B cell (primary cell): ENCODE data around the gene LAMC3. TPM values are rescaled to one million over a fixed set of nuclear protein-coding genes. Genes with fewer than 3 reads are reported as not detected.
A peak's percentile ranks its signal among the peaks of the same experiment; 100 is the strongest.

ENCODE experiments used
- ATAC-seq: fragments of 200-7000 bp; cut with Tn5 transposase; one replicate; pipeline ENCODE4 v1.10.0; 2021; ENCODE audit warnings: low read depth, mild to moderate bottlenecking, moderate number of reproducible peaks, moderate library complexity
- CTCF ChIA-PET: fragments of 350-600 bp; sonication (Branson Sonifier 250); formaldehyde crosslinking; loops from one replicate; lab custom pipeline; 2021; ENCODE audit warnings: antibody characterized with exemption, inconsistent platforms; lab: Charles Lee
- POLR2A ChIA-PET: fragments of 350-600 bp; sonication (Branson Sonifier 250); formaldehyde crosslinking; loops from one replicate; lab custom pipeline; 2021; ENCODE audit warnings: antibody characterized with exemption; lab: Charles Lee
- DNase-seq: peaks from one replicate; pipeline ENCODE4 v3.0.0; 2013
- H2AFZ ChIP-seq: 2 replicates; pipeline ENCODE4 v1.6.1; 2012; ENCODE audit warnings: mild to moderate bottlenecking, low read depth, low read length; ENCODE audit not compliant: insufficient read depth, poor library complexity, severe bottlenecking
- H3K27ac ChIP-seq, 2 donors: 1 replicate in 1 of 2; 2 replicates in 1 of 2; pipeline ENCODE4 v1.5.1; 2012 to 2013; ENCODE audit warnings: low read length in 2 of 2, mild to moderate bottlenecking in 2 of 2, moderate library complexity in 1 of 2
- H3K27me3 ChIP-seq, 4 experiments: fragments of 200-600 bp in 1 of 4; sonication (generic) in 1 of 4; replicated peaks in 1 of 4; 1 replicate in 2 of 4; 2 replicates in 2 of 4; pipeline versions ENCODE4 v1.6.1 to v1.7.0; 2013 to 2016; ENCODE audit warnings: low read length in 3 of 4, mild to moderate bottlenecking in 2 of 4, mixed read lengths in 1 of 4, moderate library complexity in 1 of 4; ENCODE audit not compliant: insufficient read depth in 4 of 4, control insufficient read depth in 3 of 4; ENCODE audit errors: control extremely low read depth in 1 of 4
- H3K36me3 ChIP-seq, 2 experiments: replicated peaks in 1 of 2; 1 replicate in 1 of 2; 2 replicates in 1 of 2; pipeline versions ENCODE4 v1.6.1 to v1.7.1; 2013; ENCODE audit warnings: low read length in 1 of 2; ENCODE audit not compliant: insufficient read depth in 2 of 2, control insufficient read depth in 1 of 2; ENCODE audit errors: control extremely low read depth in 1 of 2, extremely low read depth in 1 of 2
- H3K4me1 ChIP-seq, 2 donors: fragments of 200-600 bp in 1 of 2; sonication (generic) in 1 of 2; 1 replicate in 1 of 2; 2 replicates in 1 of 2; pipeline versions ENCODE4 v1.5.1 to v1.6.1; 2013 to 2017; ENCODE audit warnings: low read length in 2 of 2; ENCODE audit not compliant: control insufficient read depth in 2 of 2, insufficient read depth in 2 of 2
- H3K4me2 ChIP-seq: replicated peaks from 2 replicates; pipeline ENCODE3; 2012; ENCODE audit warnings: mild to moderate bottlenecking, low read depth, low read length; ENCODE audit not compliant: poor library complexity, severe bottlenecking
- H3K4me3 ChIP-seq, 5 experiments: fragments of 200-600 bp in 1 of 5; sonication (generic) in 1 of 5; 1 replicate in 3 of 5; 2 replicates in 2 of 5; pipeline versions ENCODE4 v1.5.1 to v1.7.0; 2011 to 2016; ENCODE audit warnings: low read length in 4 of 5, mild to moderate bottlenecking in 4 of 5, low read depth in 2 of 5, control low read depth in 1 of 5, moderate library complexity in 1 of 5; ENCODE audit not compliant: insufficient read depth in 1 of 5; ENCODE audit errors: control extremely low read depth in 1 of 5, extremely low read depth in 1 of 5
- H3K79me2 ChIP-seq: fragments of 200-600 bp; sonication (generic); one replicate; pipeline ENCODE4 v1.6.0; 2016; ENCODE audit warnings: low read length; ENCODE audit not compliant: control insufficient read depth, insufficient read depth
- H3K9ac ChIP-seq: fragments of 200-600 bp; sonication (generic); 2 replicates; pipeline ENCODE4 v1.6.1; 2017; ENCODE audit warnings: mild to moderate bottlenecking, low read length, moderate library complexity
- H3K9me3 ChIP-seq, 3 donors: one replicate each; pipeline versions ENCODE4 v1.6.1 to v1.7.1; 2013; ENCODE audit warnings: low read length in 2 of 3; ENCODE audit not compliant: control insufficient read depth in 2 of 3, insufficient read depth in 1 of 3; ENCODE audit errors: control extremely low read depth in 1 of 3
- H4K20me1 ChIP-seq: 2 replicates; pipeline ENCODE4 v1.6.0; 2012; ENCODE audit warnings: mild to moderate bottlenecking, low read length; ENCODE audit not compliant: insufficient read depth, control insufficient read depth, poor library complexity, severe bottlenecking
- H3K27ac Mint-ChIP-seq: one replicate; pipeline ENCODE4 v1.8.0; 2021; ENCODE audit warnings: mixed read lengths
- H3K27me3 Mint-ChIP-seq: one replicate; pipeline ENCODE4 v1.8.0; 2021; ENCODE audit warnings: mixed read lengths
- H3K4me1 Mint-ChIP-seq: one replicate; pipeline ENCODE4 v1.8.0; 2021; ENCODE audit warnings: mixed read lengths
- H3K4me3 Mint-ChIP-seq: one replicate; pipeline ENCODE4 v1.8.0; 2021; ENCODE audit warnings: mixed read lengths
- H3K9me3 Mint-ChIP-seq: one replicate; pipeline ENCODE4 v1.8.0; 2022; ENCODE audit warnings: mixed read lengths; ENCODE audit not compliant: insufficient read depth
- EZH2 ChIP-seq: IDR thresholded peaks from 2 replicates; pipeline ENCODE4 v1.6.1; 2012; ENCODE audit warnings: borderline replicate concordance, low read depth, mild to moderate bottlenecking, moderate library complexity, low read length; ENCODE audit not compliant: insufficient read depth, poor library complexity, severe bottlenecking
- WGBS: methylation state at CpG from one replicate; pipeline ENCODE4 v1.1.5; 2013; ENCODE audit warnings: missing lambda C conversion rate; ENCODE audit not compliant: insufficient coverage; 5-methylcytosine and 5-hydroxymethylcytosine counted together
- intact Hi-C: fragments of 100-400 bp; cut with micrococcal nuclease; formaldehyde crosslinking; loops from one replicate; pipeline ENCODE4 v1.10.0; 2022
- polyA plus RNA-seq: library from polyadenylated mRNA; depleted of rRNA; stranded (reverse); fragments of >200 nt; gene quantifications from 2 replicates; pipeline ENCODE4 v1.2.3, GENCODE V29; 2012
- total RNA-seq, 2 donors: library from RNA; stranded (reverse); fragments of 120-200 nt in 1 of 2; gene quantifications; 1 replicate in 1 of 2; 2 replicates in 1 of 2; pipeline versions ENCODE4 v1.2.3 to v1.2.4, GENCODE V29; 2013 to 2022
- TF ChIP-seq, protein P1 (sequence below): fragments of 200-600 bp; IDR thresholded peaks from one replicate; pipeline ENCODE4 v1.8.0; 2022; ENCODE audit warnings: antibody characterized with exemption, mild to moderate bottlenecking

Gene LAMC3
- total and polyA plus RNA-seq, 2 donors (not counting 1 experiment from before 2014, with no cell fraction given) = 0.25 to 0.45 TPM

DNA sequence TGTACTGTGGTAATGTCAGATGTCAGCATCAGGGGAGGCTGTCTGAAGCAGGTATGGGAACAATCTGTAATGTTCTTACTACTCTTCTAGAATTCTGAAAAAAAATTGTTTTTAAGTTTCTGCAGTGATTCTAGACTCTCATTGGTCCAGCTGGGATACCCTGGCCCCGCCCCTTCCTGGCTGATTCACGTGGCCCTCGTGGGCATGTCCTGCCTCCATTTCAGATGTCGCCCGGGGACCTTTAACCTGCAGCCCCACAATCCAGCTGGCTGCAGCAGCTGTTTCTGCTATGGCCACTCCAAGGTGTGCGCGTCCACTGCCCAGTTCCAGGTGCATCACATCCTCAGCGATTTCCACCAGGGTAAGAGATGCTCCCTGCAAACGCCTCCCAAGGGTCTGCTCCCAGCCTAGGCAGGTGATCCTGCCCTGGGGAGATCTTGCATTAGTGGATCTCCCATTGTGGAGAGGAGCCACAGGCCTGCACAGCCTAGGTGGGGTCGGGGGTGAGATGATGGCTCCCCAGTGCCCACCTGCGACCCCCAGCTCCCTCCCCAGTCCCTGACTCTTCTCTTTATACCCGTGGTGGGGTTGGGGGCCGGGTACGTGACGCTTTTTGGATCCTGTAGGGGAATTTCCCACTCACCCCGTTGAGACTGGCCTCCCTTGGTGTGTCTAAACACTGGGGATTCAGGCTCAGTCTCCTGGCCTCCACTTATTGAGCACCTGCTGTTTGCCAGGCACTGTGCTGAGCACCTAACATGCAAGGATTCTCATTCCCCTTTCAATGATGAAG, 36.5 kb downstream of the LAMC3 start:
- TF ChIP-seq, protein P1, sequence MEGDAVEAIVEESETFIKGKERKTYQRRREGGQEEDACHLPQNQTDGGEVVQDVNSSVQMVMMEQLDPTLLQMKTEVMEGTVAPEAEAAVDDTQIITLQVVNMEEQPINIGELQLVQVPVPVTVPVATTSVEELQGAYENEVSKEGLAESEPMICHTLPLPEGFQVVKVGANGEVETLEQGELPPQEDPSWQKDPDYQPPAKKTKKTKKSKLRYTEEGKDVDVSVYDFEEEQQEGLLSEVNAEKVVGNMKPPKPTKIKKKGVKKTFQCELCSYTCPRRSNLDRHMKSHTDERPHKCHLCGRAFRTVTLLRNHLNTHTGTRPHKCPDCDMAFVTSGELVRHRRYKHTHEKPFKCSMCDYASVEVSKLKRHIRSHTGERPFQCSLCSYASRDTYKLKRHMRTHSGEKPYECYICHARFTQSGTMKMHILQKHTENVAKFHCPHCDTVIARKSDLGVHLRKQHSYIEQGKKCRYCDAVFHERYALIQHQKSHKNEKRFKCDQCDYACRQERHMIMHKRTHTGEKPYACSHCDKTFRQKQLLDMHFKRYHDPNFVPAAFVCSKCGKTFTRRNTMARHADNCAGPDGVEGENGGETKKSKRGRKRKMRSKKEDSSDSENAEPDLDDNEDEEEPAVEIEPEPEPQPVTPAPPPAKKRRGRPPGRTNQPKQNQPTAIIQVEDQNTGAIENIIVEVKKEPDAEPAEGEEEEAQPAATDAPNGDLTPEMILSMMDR = no peak
- no peak for TF ChIP-seq EZH2
- H3K4me1 Mint-ChIP-seq = peaks cover 16% of the 10 kb centered on the region
- H3K27me3 Mint-ChIP-seq = peaks cover 7% of the 10 kb centered on the region
- H3K9me3 Mint-ChIP-seq = no peaks in the 10 kb centered on the region
- ATAC-seq (no peak), DNase-seq (no peak)
- no peak overlapping the region for H3K4me3 ChIP-seq
- no peaks in the 10 kb centered on the region for H4K20me1 ChIP-seq
- H3K4me3 Mint-ChIP-seq = no peak overlapping the region
- intact Hi-C loops = loop anchor here (1.0 kb wide), 2 partner anchors 104 to 338 kb away; no protein-coding TSS in a partner anchor
- peaks cover 0 to 5% (median 0%) of the 10 kb centered on the region in 4 experiments for H3K27me3 ChIP-seq
- 71% methylated on average over 10 of the region's 16 CpGs for WGBS
- peaks cover 0 to 2% (median 0%) of the 10 kb centered on the region in 3 donors for H3K9me3 ChIP-seq
- H3K27ac Mint-ChIP-seq = peak overlapping the region; percentile 62
- POLR2A ChIA-PET = no interaction called here
- peaks cover 17 to 34% of the 10 kb centered on the region in 2 donors for H3K4me1 ChIP-seq
- H2AFZ ChIP-seq = peak overlapping the region; percentile 11
- H3K36me3 ChIP-seq = no peaks in the 10 kb centered on the region
- CTCF ChIA-PET = interaction anchor here (0.7 to 5.2 kb wide), 22 partner anchors 8 to 585 kb away, joined by 3 to 142 read pairs (median 6); no protein-coding TSS in a partner anchor
- H3K27ac ChIP-seq = no peak overlapping the region
- no peaks in the 10 kb centered on the region for H3K79me2 ChIP-seq
- H3K9ac ChIP-seq = no peak overlapping the region
- no peak overlapping the region for H3K4me2 ChIP-seq

DNA sequence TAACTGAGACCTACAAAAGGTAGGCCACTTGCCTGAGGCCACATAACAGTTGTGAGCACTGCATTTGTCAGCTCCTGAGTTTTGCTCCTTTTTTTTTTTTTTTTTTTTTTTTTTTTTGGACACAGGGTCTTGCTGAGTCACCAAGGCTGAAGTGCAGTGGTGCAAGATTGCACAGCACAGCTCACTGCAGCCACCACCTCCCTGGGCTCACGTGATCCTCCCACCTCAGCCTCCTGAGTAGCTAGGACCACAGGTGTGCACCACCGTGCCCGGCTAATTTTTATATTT, 37.1 kb downstream of the LAMC3 start:
- Histone ChIP-seq H3K79me2 (no peaks in the 10 kb centered on the region), H3K4me1 (peaks cover 17 to 34% of the 10 kb centered on the region in 2 donors), H3K36me3 (no peaks in the 10 kb centered on the region), H3K4me2 (no peak overlapping the region), H3K27ac (no peak overlapping the region), H3K9me3 (peaks cover 0 to 2% (median 0%) of the 10 kb centered on the region in 3 donors), H3K9ac (no peak overlapping the region), H3K4me3 (no peak overlapping the region), H4K20me1 (no peaks in the 10 kb centered on the region), H2AFZ (peak overlapping the region; percentile 11), H3K27me3 (peaks cover 0 to 5% (median 0%) of the 10 kb centered on the region in 4 experiments)
- no peaks in the 10 kb centered on the region for H3K9me3 Mint-ChIP-seq
- H3K27me3 Mint-ChIP-seq = peaks cover 7% of the 10 kb centered on the region
- H3K4me3 Mint-ChIP-seq = no peak overlapping the region
- intact Hi-C loops = loop anchor here (1.0 kb wide), 2 partner anchors 105 to 339 kb away; no protein-coding TSS in a partner anchor
- no peak for TF ChIP-seq EZH2
- ATAC-seq = no peak
- ChIA-PET CTCF (interaction anchor here (0.5 to 5.2 kb wide), 48 partner anchors 8 to 585 kb away, joined by 3 to 142 read pairs (median 4); partner anchors contain the start of genes EXOSC2 and NUP214), POLR2A (no interaction called here)
- 86% methylated on average over 3 of the region's 3 CpGs for WGBS
- peaks cover 16% of the 10 kb centered on the region for H3K4me1 Mint-ChIP-seq
- H3K27ac Mint-ChIP-seq = peak overlapping the region; percentile 26
- no peak for DNase-seq
